Smooth muscle cell (in vitro differentiated cells): ENCODE results near the gene LYZL1. TPM values are rescaled to one million over a fixed set of nuclear protein-coding genes. Genes with fewer than 3 reads are reported as not detected.
A peak's percentile ranks its signal among the peaks of the same experiment; 100 is the strongest.

Experiments
- DNase-seq: peaks from one replicate; lab custom pipeline; 2025; ENCODE audit not compliant: unreplicated experiment; lab: John Stamatoyannopoulos, UW
- H2AFZ ChIP-seq: fragments of 200-600 bp; sonication (generic); 2 replicates; pipeline ENCODE4 v1.6.0; 2016; ENCODE audit warnings: antibody characterized with exemption, low read depth, mild to moderate bottlenecking
- H3F3A ChIP-seq: fragments of 200-600 bp; sonication (generic); 2 replicates; pipeline ENCODE4 v1.6.0; 2017; ENCODE audit warnings: antibody characterized with exemption, low read depth
- H3K27ac ChIP-seq: fragments of 200-600 bp; sonication (generic); 2 replicates; pipeline ENCODE4 v1.5.1; 2016; ENCODE audit warnings: low read depth, mild to moderate bottlenecking
- H3K27me3 ChIP-seq: fragments of 200-600 bp; sonication (generic); 2 replicates; pipeline ENCODE4 v1.6.1; 2016; ENCODE audit warnings: low read depth, mild to moderate bottlenecking
- H3K36me3 ChIP-seq: fragments of 200-600 bp; sonication (generic); 2 replicates; pipeline ENCODE4 v1.5.1; 2016; ENCODE audit warnings: low read depth
- H3K4me1 ChIP-seq: fragments of 200-600 bp; sonication (generic); 2 replicates; pipeline ENCODE4 v1.5.1; 2016; ENCODE audit warnings: low read depth
- H3K4me2 ChIP-seq: fragments of 200-600 bp; sonication (generic); 2 replicates; pipeline ENCODE4 v1.6.0; 2016; ENCODE audit warnings: mild to moderate bottlenecking
- H3K4me3 ChIP-seq: fragments of 200-600 bp; sonication (generic); 2 replicates; pipeline ENCODE4 v1.5.1; 2016; ENCODE audit warnings: mild to moderate bottlenecking
- H3K79me2 ChIP-seq: fragments of 200-600 bp; sonication (generic); 2 replicates; pipeline ENCODE4 v1.6.0; 2016; ENCODE audit warnings: low read depth, mild to moderate bottlenecking
- H3K9ac ChIP-seq: fragments of 200-600 bp; sonication (generic); 2 replicates; pipeline ENCODE4 v1.6.0; 2016; ENCODE audit warnings: low read depth
- H3K9me3 ChIP-seq: fragments of 200-600 bp; sonication (generic); replicated peaks from 2 replicates; pipeline ENCODE4 v1.5.1; 2016; ENCODE audit warnings: low read depth
- H4K20me1 ChIP-seq: fragments of 200-600 bp; sonication (generic); 2 replicates; pipeline ENCODE4 v1.6.0; 2016; ENCODE audit warnings: low read depth
- CTCF ChIP-seq: fragments of 200-600 bp; sonication (generic); IDR thresholded peaks from 2 replicates; pipeline ENCODE4 v1.5.1; 2017; ENCODE audit warnings: borderline replicate concordance, mild to moderate bottlenecking, antibody characterized with exemption; ENCODE audit not compliant: insufficient read depth, poor library complexity, severe bottlenecking
- WGBS: methylation state at CpG from one replicate; pipeline ENCODE4 v1.1.7; 2016; ENCODE audit warnings: low lambda C conversion rate; 5-methylcytosine and 5-hydroxymethylcytosine counted together
- polyA plus RNA-seq: library from polyadenylated mRNA; unstranded; fragments of >200 nt; fragmentation: Nextera tagmentation; extraction: Ambion mirVana; gene quantifications from 2 replicates; pipeline ENCODE4 v1.2.1, GENCODE V29; 2016
- total RNA-seq: library from RNA; depleted of rRNA; stranded (reverse); fragments of >200 nt; gene quantifications from 2 replicates; pipeline ENCODE4 v1.2.3, GENCODE V29; 2014

LYZL1 gene
- total and polyA plus RNA-seq, 2 experiments from 2014 or later: not detected

DNA sequence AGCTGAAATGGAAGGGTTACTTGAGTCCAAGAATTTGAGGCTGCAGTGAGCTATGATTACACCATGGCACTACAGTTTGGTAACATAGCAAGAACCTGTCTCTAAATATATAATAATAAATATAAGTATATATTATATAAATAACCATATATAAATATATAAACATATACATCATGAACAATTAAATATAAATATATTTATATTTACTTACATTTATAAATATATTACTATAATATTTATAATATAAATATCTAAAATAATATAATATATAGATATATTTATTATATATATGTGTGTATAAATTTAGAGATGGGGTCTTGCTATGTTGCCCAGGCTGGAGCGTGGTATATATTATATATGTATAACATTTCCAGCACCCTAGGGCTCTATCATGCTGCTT is 42.4 kb upstream of the LYZL1 start:
- no peaks in the 10 kb centered on the region for H4K20me1 ChIP-seq
- no peaks in the 10 kb centered on the region for H3K9me3 ChIP-seq

GRCh38 chr10:29248158-29248557 is 40.7 kb upstream of the LYZL1 start:
- DNase-seq: no peak
- Histone ChIP-seq H3K36me3 (no peaks in the 10 kb centered on the region), H3K4me3 (no peak overlapping the region), H3K79me2 (peaks cover 3% of the 10 kb centered on the region), H3K4me2 (peak overlapping the region; percentile 32), H3K27ac (peak overlapping the region; percentile 82), H3K9me3 (no peaks in the 10 kb centered on the region), H2AFZ (no peak overlapping the region), H3K4me1 (peaks cover 18% of the 10 kb centered on the region), H3K9ac (no peak overlapping the region), H3F3A (peaks cover 53% of the 10 kb centered on the region), H3K27me3 (no peaks in the 10 kb centered on the region), H4K20me1 (no peaks in the 10 kb centered on the region)
- no peak for TF ChIP-seq CTCF

More for the DNA sequence above, 42.4 kb upstream of the LYZL1 start:
- Histone ChIP-seq H2AFZ (peak overlapping the region; percentile 90), H3K9ac (no peak overlapping the region), H3K4me3 (no peak overlapping the region), H3K4me1 (peaks cover 11% of the 10 kb centered on the region), H3K27ac (peak overlapping the region; percentile 82), H3K27me3 (no peaks in the 10 kb centered on the region), H3F3A (peaks cover 43% of the 10 kb centered on the region), H3K36me3 (no peaks in the 10 kb centered on the region), H3K79me2 (peaks cover 3% of the 10 kb centered on the region), H3K4me2 (no peak overlapping the region)
- TF ChIP-seq CTCF: no peak
- 100% methylated on average over 1 of the region's 1 CpG for WGBS
- DNase-seq: no peak

- H3K4me2 ChIP-seq: peak overlapping the region; percentile 32
- no peaks in the 10 kb centered on the region for H4K20me1 ChIP-seq
- no peaks in the 10 kb centered on the region for H3K27me3 ChIP-seq
- DNase-seq: no peak
- 60% methylated on average over 5 of the region's 5 CpGs for WGBS
- peaks cover 50% of the 10 kb centered on the region for H3F3A ChIP-seq
- H2AFZ ChIP-seq: peak overlapping the region; percentile 3
- H3K79me2 ChIP-seq: peaks cover 3% of the 10 kb centered on the region
- peaks cover 22% of the 10 kb centered on the region for H3K4me1 ChIP-seq
- no peaks in the 10 kb centered on the region for H3K36me3 ChIP-seq
- peak overlapping the region; percentile 82 for H3K27ac ChIP-seq
- H3K4me3 ChIP-seq: no peak overlapping the region
- no peak for TF ChIP-seq CTCF
- no peaks in the 10 kb centered on the region for H3K9me3 ChIP-seq
- no peak overlapping the region for H3K9ac ChIP-seq
These were observed 39.9 kb upstream of the LYZL1 start for GRCh38 chr10:29249018-29249417.

DNA sequence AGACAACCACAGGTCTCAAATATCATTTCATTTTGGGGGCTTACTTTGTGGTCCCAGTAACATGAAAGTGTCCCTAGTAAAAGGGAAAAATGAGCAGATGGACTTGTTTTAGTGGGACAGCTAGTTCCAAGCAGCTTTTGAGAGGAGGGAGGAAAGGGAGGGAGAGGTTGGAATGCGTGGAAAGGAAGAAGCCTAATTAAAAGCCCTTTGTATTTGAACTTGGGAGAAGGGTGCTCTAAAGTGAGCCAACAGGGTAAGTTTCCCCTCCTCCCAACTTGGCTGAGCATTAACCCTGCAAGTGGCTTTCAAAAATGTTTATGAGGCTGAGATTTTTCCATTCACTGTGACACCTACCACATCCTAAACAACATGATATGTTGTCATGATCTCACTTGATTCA is 38.8 kb upstream of the LYZL1 start:
- no peak for DNase-seq
- H3K79me2 ChIP-seq: peaks cover 3% of the 10 kb centered on the region
- peak overlapping the region; percentile 50 for H3K27ac ChIP-seq
- TF ChIP-seq CTCF: no peak
- peaks cover 44% of the 10 kb centered on the region for H3F3A ChIP-seq
- no peak overlapping the region for H3K9ac ChIP-seq
- H3K4me3 ChIP-seq: no peak overlapping the region
- H4K20me1 ChIP-seq: no peaks in the 10 kb centered on the region
- no peaks in the 10 kb centered on the region for H3K36me3 ChIP-seq
- H3K27me3 ChIP-seq: no peaks in the 10 kb centered on the region
- peaks cover 31% of the 10 kb centered on the region for H3K4me1 ChIP-seq
- H3K9me3 ChIP-seq: no peaks in the 10 kb centered on the region
- WGBS: 69% methylated on average over 1 of the region's 1 CpG
- no peak overlapping the region for H2AFZ ChIP-seq
- no peak overlapping the region for H3K4me2 ChIP-seq
